Stimulated activated CD4-positive, alpha-beta T cell treated with anti-CD3 and anti-CD28 coated beads, TNF-alpha, amount 100 ng/mL, for 24 hours (primary cell): ENCODE measurements around the gene MIPOL1.
"Not testable (repeated sequence)": the region's sequence is repeated elsewhere in the genome, so short reads cannot be mapped to it uniquely, and the experiment has no call there.

Experiments
- DNase-seq, 3 experiments: peaks; one replicate each; pipeline ENCODE4 v3.0.0-alpha.2; 2020; ENCODE audit warnings: low read depth in 3 of 3

MIPOL1 gene, protein sequence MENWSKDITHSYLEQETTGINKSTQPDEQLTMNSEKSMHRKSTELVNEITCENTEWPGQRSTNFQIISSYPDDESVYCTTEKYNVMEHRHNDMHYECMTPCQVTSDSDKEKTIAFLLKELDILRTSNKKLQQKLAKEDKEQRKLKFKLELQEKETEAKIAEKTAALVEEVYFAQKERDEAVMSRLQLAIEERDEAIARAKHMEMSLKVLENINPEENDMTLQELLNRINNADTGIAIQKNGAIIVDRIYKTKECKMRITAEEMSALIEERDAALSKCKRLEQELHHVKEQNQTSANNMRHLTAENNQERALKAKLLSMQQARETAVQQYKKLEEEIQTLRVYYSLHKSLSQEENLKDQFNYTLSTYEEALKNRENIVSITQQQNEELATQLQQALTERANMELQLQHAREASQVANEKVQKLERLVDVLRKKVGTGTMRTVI

DNA sequence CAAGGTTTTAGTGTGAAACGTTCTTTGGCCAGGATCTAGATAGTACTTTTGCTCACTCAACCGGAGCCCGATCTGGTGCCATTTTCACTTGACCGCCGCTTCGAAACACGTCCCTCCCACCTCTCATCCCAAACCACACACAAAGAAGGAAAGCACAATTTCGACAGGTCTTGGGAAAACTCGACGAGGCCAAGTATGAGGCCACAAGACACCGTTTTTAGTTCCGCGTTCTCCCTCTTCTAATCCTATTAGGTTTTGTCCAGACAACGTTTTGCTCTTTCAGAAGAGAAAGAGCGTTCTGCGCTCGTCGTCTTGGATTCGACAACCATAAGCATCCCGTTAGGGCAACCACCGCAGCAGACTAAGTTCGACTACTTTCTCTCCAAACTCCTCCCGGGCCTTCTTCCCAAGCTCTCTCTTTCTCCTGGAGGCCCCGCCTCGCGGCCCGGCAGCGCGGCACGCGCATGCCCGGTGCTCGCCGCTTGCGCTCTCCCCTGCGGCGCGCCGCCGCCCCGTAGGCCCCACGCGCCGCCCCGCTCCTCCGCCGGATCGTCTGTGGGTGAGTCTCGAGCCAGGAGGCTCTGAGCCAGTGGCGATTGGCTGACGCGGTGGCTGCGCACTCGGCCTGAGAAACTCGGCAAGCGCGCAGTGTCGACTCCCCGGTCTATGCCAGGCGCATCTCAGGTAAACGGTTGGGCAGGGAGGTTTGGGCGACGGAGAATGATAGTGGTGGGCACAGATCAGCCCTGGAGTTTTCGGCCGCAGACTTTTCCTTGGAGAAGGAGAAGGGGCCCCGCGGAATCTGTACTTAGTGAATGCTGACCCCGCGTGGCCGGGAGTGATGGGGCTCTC, at the start of gene MIPOL1:
Gene MIPOL1 (plus strand): TSS at position 517 of the 852 bp plus-strand sequence. CDS start 49,952 bp downstream, outside the sequence.
- DNase-seq, result peak in 2 of 3 experiments; percentile 14 to 25

DNA sequence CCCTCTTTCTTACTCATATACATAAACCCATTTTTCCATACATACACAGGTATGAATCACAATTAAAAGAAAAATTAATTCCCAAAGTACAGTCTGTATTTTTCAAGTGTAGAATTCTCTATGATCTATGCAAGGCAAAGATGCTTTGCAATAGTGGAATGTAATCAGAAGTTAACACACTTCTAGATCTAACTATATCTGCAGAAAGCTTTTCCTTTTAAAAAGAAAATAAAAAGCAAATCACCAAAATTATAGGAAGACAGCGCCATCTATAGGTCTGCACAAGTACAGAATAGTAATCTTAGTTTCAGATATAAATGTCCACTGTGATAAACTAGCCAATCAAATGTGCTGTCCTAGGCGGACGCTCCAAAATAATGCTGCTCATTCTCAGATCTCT, 47.3 kb upstream of the MIPOL1 start:
- DNase-seq, result no peak

DNA sequence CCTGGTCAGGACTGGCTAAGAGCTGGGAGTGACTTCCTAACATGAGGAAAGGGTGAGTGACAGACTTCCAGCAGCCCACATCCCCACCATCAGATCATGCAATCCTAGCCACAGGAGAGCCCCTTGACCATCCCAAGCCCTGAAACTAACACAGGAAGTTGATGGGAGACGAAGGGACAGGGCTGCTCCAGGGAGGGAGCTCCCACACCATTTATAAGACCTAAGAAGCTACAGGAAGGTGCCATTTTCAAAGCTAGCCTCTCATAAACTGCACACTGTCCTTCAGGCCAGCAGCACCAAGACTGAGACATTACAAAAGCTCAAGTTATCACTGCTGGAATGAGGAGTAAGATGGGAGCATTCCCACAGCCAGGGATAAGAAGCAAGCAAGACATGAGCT, 44.7 kb upstream of the MIPOL1 start:
- no peak for DNase-seq

DNA sequence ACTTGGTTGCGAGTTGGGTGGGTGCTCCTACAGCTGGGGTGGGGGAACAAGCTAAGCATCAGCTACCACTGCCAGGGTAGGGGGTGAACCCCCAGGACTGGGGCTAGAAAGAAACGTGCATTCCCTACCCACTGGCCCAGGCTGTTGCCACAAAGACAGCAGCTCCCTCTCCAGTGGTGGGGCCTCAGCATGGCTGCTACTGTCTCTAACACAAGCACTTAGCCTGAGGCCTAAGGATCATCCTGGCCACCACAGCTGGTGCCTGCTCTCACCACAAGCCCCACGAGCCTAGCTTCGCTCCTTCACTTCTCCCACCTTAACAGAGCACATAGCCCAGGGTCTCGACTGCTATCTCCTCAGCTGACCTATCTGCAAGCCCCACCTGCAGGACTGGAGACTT, 44.3 kb upstream of the MIPOL1 start:
- DNase-seq, result no peak

DNA sequence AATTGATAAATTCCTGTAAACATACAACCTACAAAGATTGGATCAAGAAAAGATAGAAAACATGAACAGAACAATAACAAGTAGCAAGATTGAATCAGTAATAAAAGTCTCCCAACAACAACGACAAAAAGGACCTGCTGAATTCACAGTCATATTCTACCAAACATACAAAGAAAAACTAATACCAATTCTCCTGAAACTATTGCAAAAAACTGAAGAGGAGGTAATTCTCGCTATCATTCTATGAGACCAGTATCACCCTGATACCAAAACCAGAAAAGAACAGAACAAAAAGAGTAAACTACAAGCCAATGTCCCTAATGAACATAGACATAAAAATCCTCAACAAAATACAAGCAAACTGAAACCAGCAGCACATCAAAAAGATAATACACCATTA, 39.8 kb upstream of the MIPOL1 start:
- no peak for DNase-seq

DNA sequence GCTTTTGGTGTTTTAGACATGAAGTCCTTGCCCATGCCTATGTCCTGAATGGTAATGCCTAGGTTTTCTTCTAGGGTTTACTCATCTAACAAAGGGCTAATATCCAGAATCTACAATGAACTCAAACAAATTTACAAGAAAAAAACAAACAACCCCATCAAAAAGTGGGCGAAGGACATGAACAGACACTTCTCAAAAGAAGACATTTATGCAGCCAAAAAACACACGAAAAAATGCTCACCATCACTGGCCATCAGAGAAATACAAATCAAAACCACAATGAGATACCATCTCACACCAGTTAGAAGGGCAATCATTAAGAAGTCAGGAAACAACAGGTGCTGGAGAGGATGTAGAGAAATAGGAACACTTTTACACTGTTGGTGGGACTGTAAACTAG, 35.4 kb upstream of the MIPOL1 start:
- not testable (repeated sequence) for DNase-seq

DNA sequence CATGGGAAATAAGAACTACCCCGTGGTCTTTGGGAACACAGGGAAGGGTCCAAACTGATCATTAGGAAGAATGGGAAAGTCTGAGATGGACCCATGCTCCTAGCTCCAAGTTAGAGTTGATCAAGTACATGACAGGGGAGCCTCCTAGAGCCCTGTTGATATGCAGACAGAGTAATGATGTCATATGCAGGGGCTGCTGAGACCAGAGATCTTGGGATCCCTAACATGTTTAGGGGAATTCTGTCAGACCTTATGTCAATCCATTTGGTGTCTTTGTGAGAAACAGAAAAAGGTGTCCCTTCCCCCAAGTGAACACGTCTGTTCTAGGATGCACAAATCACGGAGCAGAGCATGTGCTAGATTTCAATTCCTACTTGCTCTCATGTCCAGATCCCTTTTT, 31.9 kb upstream of the MIPOL1 start:
- DNase-seq, result no peak

DNA sequence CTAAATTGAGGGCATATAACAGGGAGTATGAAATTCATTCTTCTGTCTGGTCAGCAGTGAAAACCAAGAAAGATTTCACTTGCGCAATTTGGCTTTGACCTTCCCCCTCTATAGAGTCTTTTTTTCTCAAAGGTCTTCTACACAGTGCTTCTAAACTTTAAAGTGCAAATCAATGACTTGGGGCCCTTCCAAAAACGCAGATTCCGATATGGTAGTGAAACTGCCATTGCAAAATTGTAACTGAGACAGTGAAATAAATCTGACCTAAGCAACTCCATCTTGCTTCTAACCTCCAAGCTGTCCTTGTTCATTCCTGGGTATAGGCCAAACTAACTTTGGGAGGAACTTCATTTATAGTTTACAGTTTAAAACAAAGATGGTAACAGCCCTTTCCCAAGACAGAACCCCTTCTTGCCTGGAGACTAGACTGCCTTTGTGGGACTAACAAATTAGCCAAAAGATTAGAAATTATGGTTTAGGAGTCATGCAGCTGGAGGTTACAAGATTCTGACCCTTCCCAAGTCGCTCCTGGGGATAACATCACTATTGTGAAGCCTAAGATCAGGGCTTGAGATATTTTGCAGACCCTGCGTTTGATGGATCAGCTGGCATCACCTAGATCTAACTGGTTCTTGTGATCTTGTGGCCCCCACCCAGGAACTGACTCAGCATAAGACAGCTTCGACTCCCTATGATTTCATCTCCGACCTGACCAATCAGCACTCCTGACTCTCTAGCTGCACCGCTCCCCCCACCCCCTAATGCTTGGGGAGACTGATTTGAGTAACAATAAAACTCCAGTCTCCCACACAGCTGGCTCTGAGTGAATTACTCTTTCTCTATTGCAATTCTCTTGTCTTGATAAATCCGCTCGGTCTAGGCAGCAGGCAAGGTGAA, 30.3 kb upstream of the MIPOL1 start:
- no peak for DNase-seq

DNA sequence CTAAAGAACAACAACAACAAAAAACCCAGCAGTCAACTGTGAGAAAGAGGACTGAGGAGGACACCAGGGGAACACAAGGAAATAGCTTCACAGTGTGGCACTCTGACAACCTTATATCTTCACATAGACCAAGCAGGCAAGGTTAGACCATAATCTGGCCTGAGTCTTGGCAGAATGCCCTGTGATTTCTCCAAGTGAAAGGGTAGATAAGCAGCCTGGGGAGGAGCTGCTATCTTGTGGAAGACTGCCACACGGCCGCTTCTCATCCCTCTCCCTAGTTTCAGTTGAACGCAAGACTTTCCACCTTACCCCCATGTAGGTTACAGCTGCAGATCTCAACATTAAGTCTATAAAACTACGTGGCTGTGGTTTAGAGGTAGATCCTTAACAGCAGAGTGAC, 29.0 kb upstream of the MIPOL1 start:
- DNase-seq, result no peak

DNA sequence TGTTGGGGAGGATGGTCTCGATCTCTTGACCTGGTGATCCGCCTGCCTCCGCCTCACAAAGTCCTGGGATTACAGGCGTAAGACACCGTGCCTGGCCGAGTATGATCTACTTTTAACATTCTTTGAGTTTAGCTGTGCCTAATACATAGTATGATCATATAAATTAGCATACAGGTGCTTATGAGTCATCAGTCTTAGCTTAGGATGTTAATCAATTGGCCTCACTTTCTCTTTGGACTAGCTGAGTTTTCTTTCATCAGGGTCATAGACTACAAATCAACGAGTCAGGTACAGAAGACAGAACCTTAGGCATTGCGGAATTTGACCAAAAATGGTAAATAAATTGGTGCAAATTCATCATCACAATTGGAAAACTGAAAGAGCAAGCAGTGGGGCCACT, 27.5 kb upstream of the MIPOL1 start:
- DNase-seq, result no peak

DNA sequence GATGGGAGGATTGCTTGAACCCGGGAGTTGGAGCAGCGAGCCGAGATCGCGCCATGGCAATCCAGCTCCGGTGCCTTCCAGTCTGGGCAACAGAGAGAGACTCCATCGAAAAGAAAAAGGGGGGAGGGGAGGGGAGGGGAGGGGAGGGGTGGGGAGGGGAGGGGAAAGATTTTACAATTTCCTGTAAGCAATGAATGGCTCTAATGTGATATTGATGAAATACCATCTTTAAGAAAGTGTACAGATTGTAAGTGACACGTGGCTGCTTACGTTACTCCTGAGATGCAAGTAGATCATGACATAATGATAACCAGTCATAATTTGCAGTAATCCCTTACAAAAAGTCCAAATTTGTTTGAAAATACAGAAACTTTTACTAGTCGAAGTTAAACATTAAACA, 26.7 kb upstream of the MIPOL1 start:
- no peak for DNase-seq

DNA sequence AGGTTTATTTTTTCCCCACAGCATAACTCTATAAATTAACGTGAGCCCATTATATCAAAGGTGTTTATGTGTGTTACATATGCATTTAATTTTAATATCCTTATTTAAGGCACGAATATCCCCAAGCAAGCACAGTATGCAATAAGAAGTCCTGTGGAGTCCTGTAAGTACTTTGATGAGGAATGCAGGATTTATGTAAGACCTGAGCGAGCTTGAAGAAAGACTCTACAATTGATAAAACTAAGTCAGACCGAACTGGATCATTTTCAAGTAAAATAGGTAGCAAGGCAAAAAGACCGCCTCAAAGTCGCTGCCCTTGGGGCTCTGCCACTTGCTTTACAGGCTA, 26.1 kb upstream of the MIPOL1 start:
- DNase-seq, result no peak

DNA sequence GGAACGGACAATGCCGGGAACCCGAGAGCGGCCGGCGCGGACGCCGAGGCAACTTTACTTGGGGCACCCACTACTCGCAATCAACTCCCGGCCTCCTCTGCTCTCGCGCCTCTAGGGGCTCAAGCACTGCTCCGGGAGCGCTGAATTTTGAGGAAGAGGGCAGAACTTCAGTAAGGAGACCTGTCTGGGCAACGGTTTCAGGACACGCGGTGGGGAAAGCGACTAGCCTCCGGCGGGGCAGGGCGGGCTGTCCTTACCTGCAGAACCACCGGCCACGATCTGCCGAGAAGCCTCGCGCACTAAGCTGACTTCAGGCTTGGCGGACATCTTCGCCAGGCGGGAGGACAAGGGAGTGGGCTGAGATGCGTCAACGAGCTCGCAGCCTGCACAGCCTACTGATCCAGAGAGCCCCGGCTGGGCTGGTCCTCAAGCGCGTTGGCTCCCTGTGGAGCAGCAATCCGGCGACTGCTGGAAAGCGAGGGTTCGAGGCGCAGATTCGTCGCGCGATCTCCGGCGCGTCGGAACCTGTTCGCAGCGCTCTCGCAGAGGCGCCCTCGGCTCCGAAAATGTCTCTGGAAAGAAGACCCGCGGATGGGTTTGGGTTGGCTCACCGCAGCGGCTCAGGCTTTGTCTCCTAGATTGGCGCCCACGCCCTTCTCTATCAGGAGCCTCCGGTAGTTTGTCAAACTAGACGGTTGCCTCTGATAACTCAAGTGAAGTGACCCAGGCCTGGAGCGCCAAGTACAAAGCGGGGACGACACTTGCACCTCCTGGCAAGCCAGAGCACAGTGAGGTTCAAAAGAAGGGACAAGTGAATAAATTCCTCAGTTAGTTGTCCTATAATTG, 25.5 kb upstream of the MIPOL1 start, which contains the start of gene SLC25A21:
Gene SLC25A21 (minus strand): TSS at position 583 of the 846 bp plus-strand sequence.
- DNase-seq, result peak in 1 of 3 experiments; percentile 2

DNA sequence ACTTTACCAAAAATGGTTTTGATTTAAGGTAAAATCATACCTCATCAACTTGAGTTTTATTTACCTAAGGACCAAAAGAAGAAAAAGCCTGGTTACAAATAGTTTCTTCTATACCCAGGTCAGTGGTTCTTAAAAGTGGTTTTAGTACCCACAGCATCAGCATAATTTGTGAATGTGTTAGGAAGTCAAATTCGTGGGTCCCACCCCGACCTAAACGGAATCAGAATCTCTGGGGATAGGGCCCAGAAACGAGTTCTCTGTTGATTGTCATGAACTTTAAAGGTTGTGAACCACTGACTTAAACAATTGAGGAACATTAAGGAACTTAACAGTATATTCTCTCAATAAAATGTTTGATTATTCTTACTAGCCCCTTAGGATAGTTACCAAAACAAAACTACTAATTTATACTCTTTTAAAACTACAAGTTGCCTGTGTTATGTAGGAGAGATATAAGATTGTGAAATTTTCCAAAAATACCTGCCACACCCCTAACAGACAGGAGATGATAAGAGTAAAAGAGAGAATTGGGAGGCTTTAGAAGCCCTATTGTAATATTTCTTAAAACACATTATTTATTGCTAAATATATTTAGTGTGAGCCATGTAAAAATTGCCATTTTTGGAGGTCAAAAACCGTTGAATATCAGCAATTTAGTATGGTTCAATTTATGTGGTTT, 24.7 kb upstream of the MIPOL1 start:
- DNase-seq, result no peak

DNA sequence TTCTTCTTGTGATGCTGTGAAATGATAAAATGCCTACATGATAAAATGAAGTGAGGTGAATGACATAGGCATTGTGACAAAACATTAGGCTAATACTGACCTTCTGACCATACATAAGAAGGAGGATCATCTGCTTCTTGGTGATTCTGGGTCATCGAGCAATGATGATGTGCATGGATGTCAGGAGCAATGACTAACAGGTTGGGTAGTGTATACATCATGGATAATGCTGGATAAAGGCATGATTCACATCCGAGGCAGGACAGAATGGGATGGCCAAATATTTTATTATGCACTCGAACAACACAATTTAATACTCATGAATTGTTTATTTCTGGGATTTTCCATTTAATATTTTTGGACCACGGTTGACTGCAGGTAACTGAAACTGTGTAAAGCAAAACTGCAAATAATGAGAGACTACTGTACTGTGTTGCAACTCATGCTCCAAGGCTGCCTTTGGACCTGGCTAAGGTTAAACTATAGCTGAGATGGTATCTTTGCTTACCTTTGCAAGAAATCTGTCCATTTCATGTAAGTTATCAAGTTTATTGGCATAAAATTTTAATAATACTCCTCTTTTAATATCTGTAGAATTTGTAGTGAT, 17.7 kb upstream of the MIPOL1 start:
- DNase-seq, result no peak

DNA sequence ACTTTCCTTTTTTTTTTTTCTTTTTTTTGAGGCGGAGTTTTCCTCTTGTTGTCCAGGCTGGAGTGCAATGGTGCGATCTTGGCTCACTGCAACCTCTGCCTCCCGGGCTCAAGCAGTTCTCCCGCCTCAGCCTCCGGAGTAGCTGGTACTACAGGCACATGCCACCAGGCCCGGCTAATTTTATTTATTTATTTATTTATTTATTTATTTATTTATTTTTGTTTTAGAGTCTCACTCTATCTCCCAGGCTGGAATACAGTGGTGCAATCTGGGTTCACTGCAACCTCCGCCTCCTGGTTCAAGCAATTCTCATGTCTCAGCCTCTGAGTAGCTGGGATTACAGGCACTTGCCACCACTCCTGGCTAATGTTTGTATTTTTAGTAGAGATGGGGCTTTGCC, 16.9 kb upstream of the MIPOL1 start:
- not testable (repeated sequence) for DNase-seq

DNA sequence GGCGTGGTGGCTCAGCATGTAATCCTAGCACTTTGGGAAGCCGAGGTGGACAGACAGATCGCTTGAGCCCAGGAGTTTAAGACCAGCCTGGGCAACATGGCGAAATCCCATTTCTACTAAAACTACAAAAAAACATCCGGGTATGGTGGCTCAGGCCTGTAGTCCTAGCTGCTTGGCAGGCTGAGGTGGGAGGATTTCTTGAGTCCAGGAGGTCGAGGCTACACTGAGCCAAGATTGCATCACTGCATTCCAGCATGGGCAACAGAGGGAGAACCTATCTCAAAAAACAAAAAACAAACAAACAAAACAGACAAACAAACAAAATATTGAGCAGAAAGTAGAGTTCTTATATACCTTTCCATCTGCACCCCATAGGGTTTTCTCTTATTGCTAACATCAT, 16.3 kb upstream of the MIPOL1 start:
- no peak for DNase-seq

DNA sequence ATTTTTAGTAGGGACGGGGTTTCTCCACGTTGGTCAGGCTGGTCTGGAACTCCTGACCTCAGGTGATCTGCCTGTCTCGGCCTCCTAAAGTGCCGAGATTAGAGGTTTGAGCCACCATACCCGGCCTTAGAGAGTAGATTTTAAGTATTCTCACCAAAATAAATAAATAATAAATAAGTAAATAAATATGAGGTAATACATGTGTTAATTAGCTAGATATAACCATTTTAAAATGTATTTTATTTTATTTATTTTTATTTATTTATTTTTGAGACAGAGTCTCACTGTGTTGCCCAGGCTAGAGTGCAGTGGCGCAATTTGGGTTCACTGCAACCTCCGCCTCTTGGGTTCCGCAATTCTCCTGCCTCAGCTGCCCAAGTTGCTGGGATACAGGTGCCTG, 13.2 kb upstream of the MIPOL1 start:
- not testable (repeated sequence) for DNase-seq

DNA sequence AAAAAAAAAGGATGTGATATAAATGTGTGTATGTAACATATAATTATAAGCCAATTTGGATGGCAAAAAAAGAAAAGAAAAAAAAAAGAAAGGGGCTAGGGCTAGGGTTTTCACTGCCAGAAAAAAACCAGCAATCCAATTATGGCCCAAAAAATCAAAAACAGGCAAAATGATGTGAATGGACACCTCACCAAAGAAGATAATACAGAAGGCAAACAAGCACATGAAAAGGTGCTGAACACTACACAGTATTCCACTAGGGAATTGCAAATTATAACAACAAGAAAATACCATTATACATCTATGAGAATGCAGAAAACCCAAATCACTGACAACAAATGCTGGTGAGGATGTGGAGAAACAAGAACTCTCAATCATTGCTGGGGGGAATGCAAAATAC, 12.1 kb upstream of the MIPOL1 start:
- DNase-seq, result no peak

DNA sequence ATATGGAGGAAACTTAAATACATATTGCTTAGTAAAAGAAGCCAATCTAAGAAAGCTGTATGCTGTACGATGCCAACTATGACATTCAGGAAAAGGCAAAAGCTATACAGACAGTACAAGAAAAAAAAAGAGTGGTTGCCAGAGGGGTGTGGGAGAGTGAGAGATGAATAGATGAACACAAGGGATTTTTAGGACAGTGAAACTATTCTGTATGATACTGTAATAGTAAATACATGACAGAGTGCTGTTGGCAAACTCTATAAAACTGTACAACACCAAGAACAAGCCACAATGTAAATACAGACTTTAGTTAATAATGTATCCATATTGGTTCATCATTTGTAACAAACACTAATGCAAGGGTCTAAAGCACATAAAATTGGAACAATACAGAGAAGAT, 10.9 kb upstream of the MIPOL1 start:
- no peak for DNase-seq
